ENCODE data around the gene PTGDR2.

The PTGDR2 gene

GRCh38 chr11:60891103-60891741 is 35.5 kb upstream of the PTGDR2 start:
- no peak overlapping the region for H2AFZ ChIP-seq (ENCODE audit: low read depth, low read length)
- H3K4me1 ChIP-seq (ENCODE audit: low read length), result no peaks in the 10 kb centered on the region
- H3K4me3 ChIP-seq (ENCODE audit: low read length), result no peak overlapping the region
- no peak overlapping the region for H3K4me2 ChIP-seq (ENCODE audit: low read length)
- no peak overlapping the region for H3K27ac ChIP-seq (ENCODE audit: low read length)
- TF ChIP-seq, protein P1, sequence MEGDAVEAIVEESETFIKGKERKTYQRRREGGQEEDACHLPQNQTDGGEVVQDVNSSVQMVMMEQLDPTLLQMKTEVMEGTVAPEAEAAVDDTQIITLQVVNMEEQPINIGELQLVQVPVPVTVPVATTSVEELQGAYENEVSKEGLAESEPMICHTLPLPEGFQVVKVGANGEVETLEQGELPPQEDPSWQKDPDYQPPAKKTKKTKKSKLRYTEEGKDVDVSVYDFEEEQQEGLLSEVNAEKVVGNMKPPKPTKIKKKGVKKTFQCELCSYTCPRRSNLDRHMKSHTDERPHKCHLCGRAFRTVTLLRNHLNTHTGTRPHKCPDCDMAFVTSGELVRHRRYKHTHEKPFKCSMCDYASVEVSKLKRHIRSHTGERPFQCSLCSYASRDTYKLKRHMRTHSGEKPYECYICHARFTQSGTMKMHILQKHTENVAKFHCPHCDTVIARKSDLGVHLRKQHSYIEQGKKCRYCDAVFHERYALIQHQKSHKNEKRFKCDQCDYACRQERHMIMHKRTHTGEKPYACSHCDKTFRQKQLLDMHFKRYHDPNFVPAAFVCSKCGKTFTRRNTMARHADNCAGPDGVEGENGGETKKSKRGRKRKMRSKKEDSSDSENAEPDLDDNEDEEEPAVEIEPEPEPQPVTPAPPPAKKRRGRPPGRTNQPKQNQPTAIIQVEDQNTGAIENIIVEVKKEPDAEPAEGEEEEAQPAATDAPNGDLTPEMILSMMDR (IDR thresholded peaks at IDR 0.05; ENCODE audit: low read depth, low read length), result no peak
- no peak for TF ChIP-seq EZH2phosphoT487 (IDR thresholded peaks at IDR 0.05; ENCODE audit: low read depth)
- peaks cover 52% of the 10 kb centered on the region for H3K36me3 ChIP-seq (replicated peaks; ENCODE audit: low read depth, low read length)
- no peaks in the 10 kb centered on the region for H3K9me3 ChIP-seq (ENCODE audit: insufficient read depth, low read length)
- no peaks in the 10 kb centered on the region for H4K20me1 ChIP-seq (ENCODE audit: insufficient read depth, low read length)
- no peaks in the 10 kb centered on the region for H3K27me3 ChIP-seq (ENCODE audit: low read depth, low read length)
- no peak overlapping the region for H3K9ac ChIP-seq (ENCODE audit: low read length)
- no peaks in the 10 kb centered on the region for H3K79me2 ChIP-seq (ENCODE audit: low read length)

DNA sequence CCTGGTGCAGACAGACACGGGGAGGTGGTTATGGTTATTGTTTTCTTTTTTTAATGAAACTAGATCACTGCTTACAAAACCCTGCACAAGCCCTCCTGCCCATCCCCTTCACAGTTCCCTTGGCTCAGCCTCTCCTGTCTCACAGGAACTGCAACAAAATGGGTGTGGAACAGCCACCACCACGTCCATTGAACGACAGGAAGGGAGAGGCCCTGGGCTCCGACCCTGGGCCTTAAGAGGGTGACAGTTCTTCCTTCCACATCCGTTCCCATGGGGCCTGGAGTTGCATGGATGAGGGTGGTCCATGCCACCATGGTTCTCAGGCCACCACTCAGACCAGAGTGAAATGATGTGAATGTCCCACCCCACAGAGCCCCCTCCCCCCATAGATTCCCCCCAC is 34.9 kb upstream of the PTGDR2 start:
- Histone ChIP-seq H3K4me1 (ENCODE audit: low read length) (no peaks in the 10 kb centered on the region), H4K20me1 (ENCODE audit: insufficient read depth, low read length) (no peaks in the 10 kb centered on the region), H3K4me3 (ENCODE audit: low read length) (no peak overlapping the region), H2AFZ (ENCODE audit: low read depth, low read length) (no peak overlapping the region), H3K36me3 (replicated peaks; ENCODE audit: low read depth, low read length) (peaks cover 47% of the 10 kb centered on the region), H3K27ac (ENCODE audit: low read length) (no peak overlapping the region), H3K4me2 (ENCODE audit: low read length) (no peak overlapping the region), H3K27me3 (ENCODE audit: low read depth, low read length) (no peaks in the 10 kb centered on the region), H3K79me2 (ENCODE audit: low read length) (no peaks in the 10 kb centered on the region), H3K9ac (ENCODE audit: low read length) (no peak overlapping the region), H3K9me3 (ENCODE audit: insufficient read depth, low read length) (no peaks in the 10 kb centered on the region)
- TF ChIP-seq EZH2phosphoT487 (IDR thresholded peaks at IDR 0.05; ENCODE audit: low read depth), result no peak
- TF ChIP-seq, protein P1 (IDR thresholded peaks at IDR 0.05; ENCODE audit: low read depth, low read length), result no peak

GRCh38 chr11:60889869-60890311 is 34.1 kb upstream of the PTGDR2 start:
- H3K4me1 ChIP-seq (ENCODE audit: low read length), result no peaks in the 10 kb centered on the region
- peaks cover 39% of the 10 kb centered on the region for H3K36me3 ChIP-seq (replicated peaks; ENCODE audit: low read depth, low read length)
- no peak overlapping the region for H3K4me2 ChIP-seq (ENCODE audit: low read length)
- H3K27me3 ChIP-seq (ENCODE audit: low read depth, low read length), result no peaks in the 10 kb centered on the region
- TF ChIP-seq, protein P1 (IDR thresholded peaks at IDR 0.05; ENCODE audit: low read depth, low read length), result no peak
- TF ChIP-seq EZH2phosphoT487 (IDR thresholded peaks at IDR 0.05; ENCODE audit: low read depth), result no peak
- H2AFZ ChIP-seq (ENCODE audit: low read depth, low read length), result no peak overlapping the region
- H4K20me1 ChIP-seq (ENCODE audit: insufficient read depth, low read length), result no peaks in the 10 kb centered on the region
- H3K79me2 ChIP-seq (ENCODE audit: low read length), result no peaks in the 10 kb centered on the region
- H3K27ac ChIP-seq (ENCODE audit: low read length), result no peak overlapping the region
- no peak overlapping the region for H3K9ac ChIP-seq (ENCODE audit: low read length)
- H3K4me3 ChIP-seq (ENCODE audit: low read length), result no peak overlapping the region
- no peaks in the 10 kb centered on the region for H3K9me3 ChIP-seq (ENCODE audit: insufficient read depth, low read length)

GRCh38 chr11:60887556-60887955 is 31.8 kb upstream of the PTGDR2 start:
- Histone ChIP-seq H3K4me3 (ENCODE audit: low read length) (no peak overlapping the region), H3K36me3 (replicated peaks; ENCODE audit: low read depth, low read length) (peaks cover 24% of the 10 kb centered on the region), H3K4me1 (ENCODE audit: low read length) (no peaks in the 10 kb centered on the region), H3K27ac (ENCODE audit: low read length) (no peak overlapping the region), H3K9me3 (ENCODE audit: insufficient read depth, low read length) (no peaks in the 10 kb centered on the region), H3K79me2 (ENCODE audit: low read length) (no peaks in the 10 kb centered on the region), H4K20me1 (ENCODE audit: insufficient read depth, low read length) (no peaks in the 10 kb centered on the region), H3K27me3 (ENCODE audit: low read depth, low read length) (no peaks in the 10 kb centered on the region), H3K9ac (ENCODE audit: low read length) (no peak overlapping the region), H2AFZ (ENCODE audit: low read depth, low read length) (no peak overlapping the region), H3K4me2 (ENCODE audit: low read length) (no peak overlapping the region)
- TF ChIP-seq EZH2phosphoT487 (IDR thresholded peaks at IDR 0.05; ENCODE audit: low read depth), result no peak
- TF ChIP-seq, protein P1 (IDR thresholded peaks at IDR 0.05; ENCODE audit: low read depth, low read length), result peak; percentile 86

Data from OCI-LY3 (cell line).